CD14-positive monocyte (primary cell): Measurements from ENCODE around the gene MACROD2. TPM values are rescaled to one million over a fixed set of nuclear protein-coding genes. Genes with fewer than 3 reads are reported as not detected.

Source experiments
- DNase-seq, 3 donors: peaks; one replicate each; pipeline ENCODE4 v3.0.0-alpha.2; 2011 to 2022
- H2AFZ ChIP-seq: 2 replicates; pipeline ENCODE4 v1.6.0; 2012; ENCODE audit warnings: mild to moderate bottlenecking, low read depth, low read length, inconsistent platforms; ENCODE audit not compliant: insufficient read depth, poor library complexity, severe bottlenecking
- H3K27ac ChIP-seq, 2 donors: 1 replicate in 1 of 2; 2 replicates in 1 of 2; pipeline ENCODE4 v1.5.1; 2012 to 2013; ENCODE audit warnings: low read length in 2 of 2, control low read depth in 1 of 2, inconsistent platforms in 1 of 2, low read depth in 1 of 2, mild to moderate bottlenecking in 1 of 2
- H3K27me3 ChIP-seq, 2 donors: one replicate each; pipeline versions ENCODE4 v1.6.0 to v1.6.1; 2011 to 2013; ENCODE audit warnings: low read length in 2 of 2; ENCODE audit not compliant: control insufficient read depth in 2 of 2, insufficient read depth in 2 of 2
- H3K36me3 ChIP-seq, 2 donors: replicated peaks in 1 of 2; 1 replicate in 1 of 2; 2 replicates in 1 of 2; pipeline versions ENCODE4 v1.5.1 to v1.6.1; 2012 to 2013; ENCODE audit warnings: low read length in 2 of 2, control low read depth in 1 of 2, inconsistent platforms in 1 of 2, mild to moderate bottlenecking in 1 of 2; ENCODE audit not compliant: insufficient read depth in 2 of 2, control insufficient read depth in 1 of 2
- H3K4me1 ChIP-seq, 2 donors: 1 replicate in 1 of 2; 2 replicates in 1 of 2; pipeline versions ENCODE4 v1.5.1 to v1.6.1; 2012 to 2013; ENCODE audit warnings: low read length in 2 of 2, control low read depth in 1 of 2, inconsistent platforms in 1 of 2, mild to moderate bottlenecking in 1 of 2, moderate library complexity in 1 of 2; ENCODE audit not compliant: insufficient read depth in 2 of 2, control insufficient read depth in 1 of 2
- H3K4me2 ChIP-seq: replicated peaks from 2 replicates; pipeline ENCODE3; 2012; ENCODE audit warnings: low read length, moderate library complexity, mild to moderate bottlenecking; ENCODE audit not compliant: poor library complexity, severe bottlenecking; ENCODE audit errors: extremely low read depth
- H3K4me3 ChIP-seq, 3 experiments: fragments of 200-600 bp in 1 of 3; sonication (generic) in 1 of 3; replicated peaks in 1 of 3; 1 replicate in 2 of 3; 2 replicates in 1 of 3; pipeline ENCODE4 v1.5.1; 2011 to 2013; ENCODE audit warnings: low read length in 3 of 3, mild to moderate bottlenecking in 3 of 3, control low read depth in 2 of 3, low read depth in 2 of 3, inconsistent platforms in 1 of 3, moderate library complexity in 1 of 3
- H3K79me2 ChIP-seq: 2 replicates; pipeline ENCODE4 v1.6.0; 2012; ENCODE audit warnings: mild to moderate bottlenecking, control low read depth, inconsistent platforms, low read length, moderate library complexity; ENCODE audit not compliant: insufficient read depth
- H3K9ac ChIP-seq: 2 replicates; pipeline ENCODE4 v1.6.0; 2017; ENCODE audit warnings: low read length, mild to moderate bottlenecking; ENCODE audit not compliant: insufficient read depth, poor library complexity, severe bottlenecking
- H3K9me3 ChIP-seq, 2 donors: replicated peaks in 1 of 2; 1 replicate in 1 of 2; 2 replicates in 1 of 2; pipeline versions ENCODE4 v1.5.1 to v1.6.1; 2012 to 2013; ENCODE audit warnings: low read length in 2 of 2, control low read depth in 1 of 2; ENCODE audit not compliant: control insufficient read depth in 1 of 2, insufficient read depth in 1 of 2
- H4K20me1 ChIP-seq: 2 replicates; pipeline ENCODE4 v1.6.0; 2012; ENCODE audit warnings: mild to moderate bottlenecking, low read length, control low read depth, moderate library complexity; ENCODE audit not compliant: insufficient read depth
- H3K27ac Mint-ChIP-seq, 7 donors: one replicate each; pipeline ENCODE4 v1.8.0; 2020; ENCODE audit warnings: mild to moderate bottlenecking in 7 of 7, mixed read lengths in 7 of 7, moderate library complexity in 6 of 7, inconsistent platforms in 2 of 7
- H3K27me3 Mint-ChIP-seq, 3 donors: one replicate each; pipeline ENCODE4 v1.8.0; 2021 to 2022; ENCODE audit warnings: low read depth in 3 of 3, mild to moderate bottlenecking in 3 of 3, mixed read lengths in 3 of 3, moderate library complexity in 3 of 3, inconsistent platforms in 1 of 3
- H3K36me3 Mint-ChIP-seq, 2 donors: one replicate each; pipeline ENCODE4 v1.8.0; 2020; ENCODE audit warnings: mixed read lengths in 2 of 2, inconsistent platforms in 1 of 2, mild to moderate bottlenecking in 1 of 2
- H3K4me1 Mint-ChIP-seq: one replicate; pipeline ENCODE4 v1.8.0; 2020; ENCODE audit warnings: mild to moderate bottlenecking, mixed read lengths
- H3K4me3 Mint-ChIP-seq, 2 donors: one replicate each; pipeline ENCODE4 v1.8.0; 2020; ENCODE audit warnings: mild to moderate bottlenecking in 2 of 2, mixed read lengths in 2 of 2, moderate library complexity in 1 of 2
- H3K9me3 Mint-ChIP-seq, 7 donors: one replicate each; pipeline ENCODE4 v1.8.0; 2020 to 2022; ENCODE audit warnings: mixed read lengths in 7 of 7, mild to moderate bottlenecking in 6 of 7, moderate library complexity in 6 of 7, inconsistent platforms in 2 of 7
- WGBS: methylation state at CpG from one replicate; pipeline ENCODE4 v1.1.5; 2013; ENCODE audit warnings: missing lambda C conversion rate; ENCODE audit not compliant: insufficient coverage; 5-methylcytosine and 5-hydroxymethylcytosine counted together
- intact Hi-C, 2 donors: fragments of 100-400 bp; cut with micrococcal nuclease; formaldehyde crosslinking; loops; one replicate each; pipeline versions ENCODE4 v1.15.0 to v1.15.1; 2023
- polyA plus RNA-seq, 3 donors: library from polyadenylated mRNA; depleted of rRNA in 1 of 3; unstranded in 2 of 3; stranded (reverse) in 1 of 3; fragments of 300-500 nt in 2 of 3; fragments of >200 nt in 1 of 3; fragmentation: Illumina TruSeq in 2 of 3; gene quantifications; 1 replicate in 2 of 3; 2 replicates in 1 of 3; pipeline ENCODE4 v1.2.3, GENCODE V29; 2012 to 2021
- TF ChIP-seq, protein P1 (sequence below): fragments of 200-600 bp; IDR thresholded peaks from one replicate; pipeline ENCODE4 v1.8.0; 2022; ENCODE audit warnings: antibody characterized with exemption, mild to moderate bottlenecking

The MACROD2 gene
- polyA plus RNA-seq, 3 donors = 0.23 TPM; not detected in 2

DNA sequence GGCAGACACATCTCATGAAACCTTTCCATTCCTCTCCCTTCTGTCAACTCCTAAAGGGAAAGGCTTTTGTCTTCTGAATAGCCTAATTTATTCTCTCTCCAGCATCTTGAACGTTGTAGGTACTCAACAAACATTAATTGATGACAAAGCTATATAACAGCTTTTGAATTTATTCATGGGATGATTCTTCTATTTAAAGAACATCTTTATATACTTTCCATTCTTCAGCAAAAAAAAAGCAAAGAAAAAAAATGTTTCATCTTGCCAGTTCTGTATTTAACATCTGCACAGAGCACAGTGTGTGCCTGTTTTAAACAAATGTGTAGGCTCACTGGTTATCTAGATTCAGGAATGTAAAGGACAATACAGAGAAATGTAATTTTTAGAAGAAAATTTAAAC, 1929.2 kb downstream of the MACROD2 start:
- Histone ChIP-seq H3K79me2 (no peaks in the 10 kb centered on the region), H4K20me1 (no peaks in the 10 kb centered on the region), H3K36me3 (no peaks in the 10 kb centered on the region), H3K9ac (no peak overlapping the region), H3K4me3 (no peak overlapping the region), H2AFZ (no peak overlapping the region), H3K27ac (no peak overlapping the region), H3K4me1 (no peaks in the 10 kb centered on the region), H3K4me2 (no peak overlapping the region), H3K9me3 (peaks cover 0 to 4% of the 10 kb centered on the region in 2 donors), H3K27me3 (no peaks in the 10 kb centered on the region)
- intact Hi-C loops = no loop called here
- no CpG with 5 or more reads among the region's 1 CpG for WGBS
- H3K36me3 Mint-ChIP-seq = no peaks in the 10 kb centered on the region
- no peak for DNase-seq
- H3K4me3 Mint-ChIP-seq = no peak overlapping the region
- H3K4me1 Mint-ChIP-seq = no peaks in the 10 kb centered on the region
- no peak overlapping the region for H3K27ac Mint-ChIP-seq
- TF ChIP-seq, protein P1, sequence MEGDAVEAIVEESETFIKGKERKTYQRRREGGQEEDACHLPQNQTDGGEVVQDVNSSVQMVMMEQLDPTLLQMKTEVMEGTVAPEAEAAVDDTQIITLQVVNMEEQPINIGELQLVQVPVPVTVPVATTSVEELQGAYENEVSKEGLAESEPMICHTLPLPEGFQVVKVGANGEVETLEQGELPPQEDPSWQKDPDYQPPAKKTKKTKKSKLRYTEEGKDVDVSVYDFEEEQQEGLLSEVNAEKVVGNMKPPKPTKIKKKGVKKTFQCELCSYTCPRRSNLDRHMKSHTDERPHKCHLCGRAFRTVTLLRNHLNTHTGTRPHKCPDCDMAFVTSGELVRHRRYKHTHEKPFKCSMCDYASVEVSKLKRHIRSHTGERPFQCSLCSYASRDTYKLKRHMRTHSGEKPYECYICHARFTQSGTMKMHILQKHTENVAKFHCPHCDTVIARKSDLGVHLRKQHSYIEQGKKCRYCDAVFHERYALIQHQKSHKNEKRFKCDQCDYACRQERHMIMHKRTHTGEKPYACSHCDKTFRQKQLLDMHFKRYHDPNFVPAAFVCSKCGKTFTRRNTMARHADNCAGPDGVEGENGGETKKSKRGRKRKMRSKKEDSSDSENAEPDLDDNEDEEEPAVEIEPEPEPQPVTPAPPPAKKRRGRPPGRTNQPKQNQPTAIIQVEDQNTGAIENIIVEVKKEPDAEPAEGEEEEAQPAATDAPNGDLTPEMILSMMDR = no peak
- H3K27me3 Mint-ChIP-seq = peaks cover 0 to 3% (median 0%) of the 10 kb centered on the region in 3 donors
- peaks cover 0 to 12% (median 2%) of the 10 kb centered on the region in 7 donors for H3K9me3 Mint-ChIP-seq

DNA sequence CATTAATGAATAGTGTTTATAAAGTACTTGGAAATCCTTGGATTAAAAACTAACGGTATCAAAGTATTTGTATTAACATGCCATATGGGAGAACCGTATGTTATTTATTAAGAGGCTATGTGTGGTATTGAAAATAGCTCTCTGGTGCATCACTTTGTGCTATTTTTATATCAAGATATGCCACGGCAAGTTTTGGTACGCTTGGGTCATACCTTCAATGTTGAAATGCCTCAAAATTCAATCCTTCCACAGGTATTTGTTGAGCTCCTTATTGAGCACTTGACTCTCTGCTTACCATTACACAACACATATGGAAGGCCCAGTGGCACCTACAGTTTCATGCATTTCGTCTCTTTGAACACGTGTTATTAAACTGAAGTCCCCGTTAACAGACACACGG, 1930.1 kb downstream of the MACROD2 start:
- peaks cover 0 to 12% (median 2%) of the 10 kb centered on the region in 7 donors for H3K9me3 Mint-ChIP-seq
- intact Hi-C loops = no loop called here
- Histone ChIP-seq H4K20me1 (no peaks in the 10 kb centered on the region), H3K27ac (no peak overlapping the region), H3K79me2 (no peaks in the 10 kb centered on the region), H3K9me3 (peaks cover 0 to 4% of the 10 kb centered on the region in 2 donors), H3K4me3 (no peak overlapping the region), H3K27me3 (no peaks in the 10 kb centered on the region), H3K4me1 (no peaks in the 10 kb centered on the region), H3K4me2 (no peak overlapping the region), H2AFZ (no peak overlapping the region), H3K36me3 (no peaks in the 10 kb centered on the region), H3K9ac (no peak overlapping the region)
- H3K4me3 Mint-ChIP-seq = no peak overlapping the region
- no peak overlapping the region for H3K27ac Mint-ChIP-seq
- no CpG with 5 or more reads among the region's 8 CpGs for WGBS
- DNase-seq = no peak
- TF ChIP-seq, protein P1 = no peak
- no peaks in the 10 kb centered on the region for H3K4me1 Mint-ChIP-seq
- H3K36me3 Mint-ChIP-seq = no peaks in the 10 kb centered on the region
- H3K27me3 Mint-ChIP-seq = peaks cover 0 to 3% (median 0%) of the 10 kb centered on the region in 3 donors
